HPDE6-E6E7 (cell line): Measurements from ENCODE around the gene AGL.
A peak's percentile ranks its signal among the peaks of the same experiment; 100 is the strongest.
"Not testable (repeated sequence)": the region's sequence is repeated elsewhere in the genome, so short reads cannot be mapped to it uniquely, and the experiment has no call there.

Experiments
- DNase-seq: peaks from one replicate; pipeline ENCODE4 v3.0.0; 2011; ENCODE audit warnings: missing footprints; ENCODE audit errors: extremely low spot score

AGL gene

GRCh38 chr1:99943223-99943794 is 93.1 kb downstream of the AGL start:
- no peak for DNase-seq

- no peak for DNase-seq
These were observed 94.0 kb downstream of the AGL start for GRCh38 chr1:99944192-99944591.

GRCh38 chr1:99945174-99945573 is 95.0 kb downstream of the AGL start:
- DNase-seq: no peak

GRCh38 chr1:99950486-99950885 is 100.3 kb downstream of the AGL start:
- no peak for DNase-seq

GRCh38 chr1:99952522-99952921 is 102.4 kb downstream of the AGL start:
- DNase-seq: no peak

GRCh38 chr1:99955375-99955774 is 105.2 kb downstream of the AGL start:
- no peak for DNase-seq

GRCh38 chr1:99956755-99957154 is 106.6 kb downstream of the AGL start:
- DNase-seq: no peak

GRCh38 chr1:99957818-99958217 is 107.7 kb downstream of the AGL start:
- no peak for DNase-seq

- not testable (repeated sequence) for DNase-seq
These were observed 109.1 kb downstream of the AGL start for GRCh38 chr1:99959189-99959705.

GRCh38 chr1:99960260-99960659 is 110.1 kb downstream of the AGL start:
- not testable (repeated sequence) for DNase-seq

GRCh38 chr1:99963041-99963795 is 113.1 kb downstream of the AGL start:
- no peak for DNase-seq

- DNase-seq: no peak
These were observed 114.6 kb downstream of the AGL start for GRCh38 chr1:99964806-99965205.

GRCh38 chr1:99965646-99966375 is 115.7 kb downstream of the AGL start:
- no peak for DNase-seq

GRCh38 chr1:99968214-99968613 is 118.1 kb downstream of the AGL start:
- DNase-seq: no peak

GRCh38 chr1:99969260-99969728 is 119.1 kb downstream of the AGL start:
- no peak for DNase-seq

GRCh38 chr1:99969729-99970621 is 119.8 kb downstream of the AGL start, which contains the start of gene SLC35A3:
Gene SLC35A3, plus strand, starts transcription at chr1:99969996. Its CDS starts 23,559 bp downstream, at chr1:99993555.
- peak; percentile 45 for DNase-seq

GRCh38 chr1:99970713-99971255 is 120.6 kb downstream of the AGL start:
- no peak for DNase-seq

GRCh38 chr1:99972066-99972465 is 121.9 kb downstream of the AGL start:
- not testable (repeated sequence) for DNase-seq
